Lower lobe of right lung (tissue), 2 donors: ENCODE data around the gene CREBRF. TPM values are rescaled to one million over a fixed set of nuclear protein-coding genes. Genes with fewer than 3 reads are reported as not detected.
"Not testable (repeated sequence)": the region's sequence is repeated elsewhere in the genome, so short reads cannot be mapped to it uniquely, and the experiment has no call there.

Experiments used
- ATAC-seq, 2 donors: fragments of 200-7000 bp; cut with Tn5 transposase; one replicate each; pipeline ENCODE4 v1.9.1; 2020 to 2022; ENCODE audit warnings: mild to moderate bottlenecking in 2 of 2, moderate library complexity in 2 of 2
- DNase-seq: peaks from one replicate; pipeline ENCODE4 v3.0.0-alpha.2; 2020
- H3K27ac ChIP-seq: fragments of 200-600 bp; one replicate; pipeline ENCODE4 v1.8.0; 2022
- H3K27me3 ChIP-seq: fragments of 200-600 bp; one replicate; pipeline ENCODE4 v1.8.0; 2022; ENCODE audit warnings: low read depth
- H3K36me3 ChIP-seq: fragments of 200-600 bp; one replicate; pipeline ENCODE4 v1.8.0; 2022; ENCODE audit warnings: mild to moderate bottlenecking
- H3K4me1 ChIP-seq: fragments of 200-600 bp; one replicate; pipeline ENCODE4 v1.8.0; 2022
- H3K4me3 ChIP-seq: fragments of 200-600 bp; one replicate; pipeline ENCODE4 v1.8.0; 2022; ENCODE audit warnings: mild to moderate bottlenecking
- H3K9me3 ChIP-seq: fragments of 200-600 bp; one replicate; pipeline ENCODE4 v1.8.0; 2022
- intact Hi-C: fragments of 100-400 bp; cut with DNase I; formaldehyde crosslinking; loops from one replicate; pipeline ENCODE4 v1.11.0; 2022
- total RNA-seq: library from RNA; stranded (reverse); fragmentation: NEBNext Ultra II Directional; extraction: Animal tissue kit (Norgen Biotek cat#: 25700); gene quantifications from one replicate; pipeline ENCODE4 v1.2.1, GENCODE V29; 2021
- TF ChIP-seq, protein P1 (sequence below): fragments of 200-600 bp; IDR thresholded peaks from one replicate; pipeline ENCODE4 v1.8.0; 2022; ENCODE audit warnings: antibody characterized with exemption, mild to moderate bottlenecking
- donor health status: DM: no; HTN: yes; CAD: no; lungs with severe emphysema.

The CREBRF gene
- total RNA-seq, 1 donor from 2014 or later = 50.2 TPM

DNA sequence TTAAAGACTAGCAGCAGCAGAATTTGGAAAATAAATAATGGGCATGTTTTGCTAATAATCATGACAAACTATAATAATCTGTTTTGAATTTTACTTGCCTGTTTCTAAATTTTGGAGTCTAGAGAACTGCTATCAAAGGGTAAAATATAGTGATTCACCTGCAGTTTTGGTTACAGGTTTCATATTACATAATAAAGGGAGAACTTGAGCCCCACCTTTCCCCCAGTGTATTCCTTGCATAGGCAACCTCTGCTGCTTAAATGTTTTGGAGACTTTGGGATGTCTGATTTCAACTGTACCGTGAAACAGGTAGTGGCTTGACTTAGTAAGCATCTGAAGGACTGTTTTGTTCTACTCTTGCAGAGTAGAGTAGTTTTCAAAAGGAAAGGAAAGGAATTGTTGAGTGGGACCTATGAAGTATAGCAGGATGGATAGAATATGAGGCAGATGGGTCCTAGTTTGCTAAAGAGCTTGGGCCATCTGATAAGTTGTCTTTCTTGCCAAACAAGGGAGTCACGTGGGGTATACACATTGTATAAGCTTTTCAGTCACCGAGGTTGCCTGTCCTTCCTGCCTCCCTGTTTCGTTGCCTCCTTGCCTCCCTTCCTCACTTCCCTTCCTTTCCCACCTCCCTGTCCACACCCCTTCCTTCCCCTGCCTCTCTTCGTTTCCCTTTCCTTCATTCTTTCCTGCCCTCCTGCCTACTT is 19.1 kb downstream of the CREBRF start:
- intact Hi-C loops = no loop called here
- TF ChIP-seq, protein P1, sequence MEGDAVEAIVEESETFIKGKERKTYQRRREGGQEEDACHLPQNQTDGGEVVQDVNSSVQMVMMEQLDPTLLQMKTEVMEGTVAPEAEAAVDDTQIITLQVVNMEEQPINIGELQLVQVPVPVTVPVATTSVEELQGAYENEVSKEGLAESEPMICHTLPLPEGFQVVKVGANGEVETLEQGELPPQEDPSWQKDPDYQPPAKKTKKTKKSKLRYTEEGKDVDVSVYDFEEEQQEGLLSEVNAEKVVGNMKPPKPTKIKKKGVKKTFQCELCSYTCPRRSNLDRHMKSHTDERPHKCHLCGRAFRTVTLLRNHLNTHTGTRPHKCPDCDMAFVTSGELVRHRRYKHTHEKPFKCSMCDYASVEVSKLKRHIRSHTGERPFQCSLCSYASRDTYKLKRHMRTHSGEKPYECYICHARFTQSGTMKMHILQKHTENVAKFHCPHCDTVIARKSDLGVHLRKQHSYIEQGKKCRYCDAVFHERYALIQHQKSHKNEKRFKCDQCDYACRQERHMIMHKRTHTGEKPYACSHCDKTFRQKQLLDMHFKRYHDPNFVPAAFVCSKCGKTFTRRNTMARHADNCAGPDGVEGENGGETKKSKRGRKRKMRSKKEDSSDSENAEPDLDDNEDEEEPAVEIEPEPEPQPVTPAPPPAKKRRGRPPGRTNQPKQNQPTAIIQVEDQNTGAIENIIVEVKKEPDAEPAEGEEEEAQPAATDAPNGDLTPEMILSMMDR = no peak
- H3K27ac ChIP-seq = no peak overlapping the region
- no peaks in the 10 kb centered on the region for H3K27me3 ChIP-seq
- H3K36me3 ChIP-seq = no peaks in the 10 kb centered on the region
- no peaks in the 10 kb centered on the region for H3K9me3 ChIP-seq
- H3K4me1 ChIP-seq = peaks cover 17% of the 10 kb centered on the region
- no peak for DNase-seq
- no peak overlapping the region for H3K4me3 ChIP-seq
- no peak for ATAC-seq

DNA sequence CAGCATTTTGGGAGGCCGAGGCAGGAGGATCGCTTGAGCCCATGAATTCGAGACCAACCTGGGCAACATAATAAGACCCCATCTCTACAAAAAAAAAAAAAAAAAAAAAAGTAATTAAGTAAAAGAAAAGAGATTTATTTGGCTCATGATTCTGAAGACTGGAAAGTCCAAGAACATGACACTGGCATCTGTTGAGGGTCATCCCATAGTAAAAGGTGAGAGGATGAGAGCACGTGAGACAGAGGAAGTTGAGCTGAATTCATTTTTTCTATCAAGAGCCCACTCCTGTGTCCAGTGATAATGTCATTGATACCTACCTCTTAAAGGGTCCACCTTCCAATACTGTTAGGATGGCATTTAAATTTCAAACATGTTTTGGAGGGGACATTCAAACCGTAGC is 19.8 kb downstream of the CREBRF start:
- Histone ChIP-seq H3K27me3 (no peaks in the 10 kb centered on the region), H3K9me3 (no peaks in the 10 kb centered on the region), H3K4me1 (peaks cover 17% of the 10 kb centered on the region), H3K4me3 (no peak overlapping the region), H3K27ac (no peak overlapping the region), H3K36me3 (peaks cover 5% of the 10 kb centered on the region)
- TF ChIP-seq, protein P1 = no peak
- DNase-seq = no peak
- no peak for ATAC-seq
- intact Hi-C loops = no loop called here

DNA sequence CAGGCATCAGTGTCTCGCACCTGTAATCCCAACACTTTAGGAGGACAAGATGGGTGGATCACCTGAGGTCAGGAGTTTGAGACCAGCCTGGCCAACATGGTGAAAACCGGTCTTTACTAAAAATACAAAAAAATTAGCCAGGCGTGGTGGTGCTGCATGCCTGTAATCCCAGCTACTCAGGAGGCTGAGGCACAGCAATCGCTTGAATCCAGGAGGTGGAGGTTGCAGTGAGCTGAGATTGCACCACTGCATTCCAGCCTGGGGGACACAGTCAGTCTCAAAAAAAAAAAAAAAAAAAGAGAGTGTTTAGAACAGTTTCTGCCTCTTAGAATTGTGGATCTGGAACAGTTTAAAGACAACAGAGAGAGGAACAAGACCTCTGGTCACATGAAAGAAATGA is 20.3 kb downstream of the CREBRF start:
- H3K27me3 ChIP-seq, H3K9me3 ChIP-seq, DNase-seq, intact Hi-C loops, ATAC-seq, H3K27ac ChIP-seq, H3K4me3 ChIP-seq: not testable (repeated sequence)
- Histone ChIP-seq H3K36me3 (peaks cover 10% of the 10 kb centered on the region), H3K4me1 (peaks cover 17% of the 10 kb centered on the region)

DNA sequence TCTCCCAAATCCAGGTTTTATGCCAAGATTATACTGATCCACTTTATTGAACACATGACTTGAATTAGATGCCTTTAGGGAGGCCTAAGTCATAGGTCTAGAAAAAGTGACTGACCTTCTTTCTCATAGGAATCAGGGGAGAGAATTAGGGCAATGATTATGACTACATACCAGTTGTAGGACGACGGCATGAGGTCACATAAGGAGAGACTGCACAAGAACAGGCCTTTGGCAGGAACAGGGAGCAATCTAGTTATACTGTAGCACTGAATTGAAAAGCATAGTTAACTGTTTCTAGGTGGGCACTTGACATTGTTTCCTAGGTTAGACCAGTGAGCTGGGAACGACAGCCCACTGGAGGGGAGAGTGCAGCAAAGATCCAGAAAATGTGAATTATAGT is 22.7 kb downstream of the CREBRF start:
- ATAC-seq = no peak
- H3K9me3 ChIP-seq = no peaks in the 10 kb centered on the region
- no peak overlapping the region for H3K4me3 ChIP-seq
- H3K27ac ChIP-seq = no peak overlapping the region
- no peak for DNase-seq
- intact Hi-C loops = no loop called here
- no peaks in the 10 kb centered on the region for H3K27me3 ChIP-seq
- peaks cover 13% of the 10 kb centered on the region for H3K4me1 ChIP-seq
- TF ChIP-seq, protein P1 = no peak
- peaks cover 33% of the 10 kb centered on the region for H3K36me3 ChIP-seq

DNA sequence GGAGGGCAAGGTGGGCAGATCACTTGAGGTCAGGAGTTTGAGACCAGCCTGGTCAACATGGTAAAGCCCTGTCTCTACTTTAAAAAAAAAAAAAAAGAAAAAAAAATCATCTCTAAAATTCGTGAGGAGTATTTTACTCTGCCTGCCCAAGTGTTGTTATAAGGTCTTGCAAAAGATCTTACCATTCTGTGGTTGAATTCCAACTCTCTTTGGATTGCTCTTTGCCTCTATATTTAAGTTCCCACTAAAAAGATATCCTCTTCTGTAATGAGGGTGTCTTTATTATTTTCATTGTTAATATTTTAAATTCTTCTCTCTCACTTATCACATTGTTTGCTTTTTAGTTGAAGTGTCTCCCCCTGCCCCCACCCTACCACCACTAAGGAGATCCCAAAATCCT is 33.4 kb downstream of the CREBRF start:
- Histone ChIP-seq H3K27me3 (no peaks in the 10 kb centered on the region), H3K36me3 (peaks cover 68% of the 10 kb centered on the region), H3K4me3 (no peak overlapping the region), H3K27ac (no peak overlapping the region), H3K4me1 (peaks cover 28% of the 10 kb centered on the region), H3K9me3 (no peaks in the 10 kb centered on the region)
- TF ChIP-seq, protein P1 = no peak
- no peak for ATAC-seq
- DNase-seq = no peak
- intact Hi-C loops = no loop called here

DNA sequence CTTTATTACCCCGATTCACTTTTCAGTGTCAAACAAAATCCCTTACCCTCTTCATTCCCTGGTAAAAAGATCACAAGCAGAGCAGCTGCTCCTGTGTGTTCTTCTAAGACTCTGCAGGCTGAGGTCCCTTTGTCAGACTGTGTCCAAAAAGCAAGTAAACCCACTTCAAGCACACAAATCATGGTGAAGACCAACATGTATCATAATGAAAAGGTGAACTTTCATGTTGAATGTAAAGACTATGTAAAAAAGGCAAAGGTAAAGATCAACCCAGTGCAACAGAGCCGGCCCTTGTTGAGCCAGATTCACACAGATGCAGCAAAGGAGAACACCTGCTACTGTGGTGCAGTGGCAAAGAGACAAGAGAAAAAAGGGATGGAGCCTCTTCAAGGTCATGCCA is 34.5 kb downstream of the CREBRF start:
- Histone ChIP-seq H3K36me3 (peaks cover 57% of the 10 kb centered on the region), H3K27ac (no peak overlapping the region)
- intact Hi-C loops = no loop called here

More for the DNA sequence above, 34.5 kb downstream of the CREBRF start:
- TF ChIP-seq, protein P1 = no peak
- Histone ChIP-seq H3K4me1 (peaks cover 31% of the 10 kb centered on the region), H3K9me3 (no peaks in the 10 kb centered on the region), H3K27me3 (no peaks in the 10 kb centered on the region), H3K4me3 (no peak overlapping the region)
- DNase-seq = no peak
- no peak for ATAC-seq
